Measurements from ENCODE around the gene FFAR3. TPM values are rescaled to one million over a fixed set of nuclear protein-coding genes. Genes with fewer than 3 reads are reported as not detected.

FFAR3 gene
- total RNA-seq, 2 experiments from 2014 or later, result not detected

- no peaks in the 10 kb centered on the region for H3K9me3 Mint-ChIP-seq
- peaks cover 0 to 2% of the 10 kb centered on the region in 2 experiments for H3K27me3 ChIP-seq (ENCODE audit: control insufficient read depth in 1 of 2, insufficient read depth in 2 of 2, low read length in 2 of 2)
- no peak overlapping the region for H3K4me3 ChIP-seq (ENCODE audit: low read length)
- CTCF ChIA-PET, result interaction anchor here (0.5 kb wide), 1 partner anchor 111 kb away, joined by 3 read pairs; no protein-coding TSS in a partner anchor
- H3K36me3 Mint-ChIP-seq (ENCODE audit: low read depth), result no peaks in the 10 kb centered on the region
- ATAC-seq (ENCODE audit: poor library complexity) (no peak), DNase-seq (peak in 1 of 14 experiments; percentile 20)
- no peaks in the 10 kb centered on the region for H3K9me3 ChIP-seq (ENCODE audit: control insufficient read depth in 1 of 2, insufficient read depth in 1 of 2, low read length in 2 of 2)
- H3K4me3 Mint-ChIP-seq, result no peak overlapping the region
- TF ChIP-seq CTCF (IDR thresholded peaks at IDR 0.05), result no peak
- H3K27ac Mint-ChIP-seq, result no peak overlapping the region
- peaks cover 9% of the 10 kb centered on the region for H3K27me3 Mint-ChIP-seq
- intact Hi-C loops (cut with DNase I, micrococcal nuclease), result no loop called here
- H3K36me3 ChIP-seq (ENCODE audit: insufficient read depth, low read length), result no peaks in the 10 kb centered on the region
- peaks cover 30% of the 10 kb centered on the region for H3K4me1 ChIP-seq (ENCODE audit: insufficient read depth, low read length)
- H3K4me1 Mint-ChIP-seq (ENCODE audit: low read depth), result peaks cover 26% of the 10 kb centered on the region
- H3K27ac ChIP-seq (ENCODE audit: low read depth in 1 of 2, low read length in 2 of 2), result no peak overlapping the region
- POLR2A ChIA-PET, result no interaction called here
Observed at GRCh38 chr19:35344511-35345031, 13.7 kb upstream of the FFAR3 start.

GRCh38 chr19:35345671-35346111 lies 12.6 kb upstream of the FFAR3 start:
- Mint-ChIP-seq H3K27me3 (peaks cover 9% of the 10 kb centered on the region), H3K27ac (no peak overlapping the region), H3K9me3 (no peaks in the 10 kb centered on the region), H3K36me3 (ENCODE audit: low read depth) (no peaks in the 10 kb centered on the region), H3K4me1 (ENCODE audit: low read depth) (peaks cover 26% of the 10 kb centered on the region), H3K4me3 (no peak overlapping the region)
- H3K27ac ChIP-seq (ENCODE audit: low read depth in 1 of 2, low read length in 2 of 2), result no peak overlapping the region
- ChIA-PET POLR2A (interaction anchor here (1.0 kb wide), 1 partner anchor 117 kb away, joined by 3 read pairs; no protein-coding TSS in a partner anchor), CTCF (no interaction called here)
- peaks cover 30% of the 10 kb centered on the region for H3K4me1 ChIP-seq (ENCODE audit: insufficient read depth, low read length)
- intact Hi-C loops (cut with DNase I, micrococcal nuclease), result no loop called here
- H3K27me3 ChIP-seq (ENCODE audit: control insufficient read depth in 1 of 2, insufficient read depth in 2 of 2, low read length in 2 of 2), result peaks cover 0 to 2% of the 10 kb centered on the region in 2 experiments
- TF ChIP-seq CTCF (IDR thresholded peaks at IDR 0.05), result no peak
- H3K4me3 ChIP-seq (ENCODE audit: low read length), result no peak overlapping the region
- no peaks in the 10 kb centered on the region for H3K36me3 ChIP-seq (ENCODE audit: insufficient read depth, low read length)
- ATAC-seq (ENCODE audit: poor library complexity) (no peak), DNase-seq (peak in 1 of 14 experiments; percentile 27)
- no peaks in the 10 kb centered on the region for H3K9me3 ChIP-seq (ENCODE audit: control insufficient read depth in 1 of 2, insufficient read depth in 1 of 2, low read length in 2 of 2)

GRCh38 chr19:35346193-35347052 lies 11.8 kb upstream of the FFAR3 start:
- no peak overlapping the region for H3K27ac ChIP-seq (ENCODE audit: low read depth in 1 of 2, low read length in 2 of 2)
- CTCF ChIA-PET, result no interaction called here
- H3K4me1 ChIP-seq (ENCODE audit: insufficient read depth, low read length), result peaks cover 30% of the 10 kb centered on the region
- TF ChIP-seq CTCF (IDR thresholded peaks at IDR 0.05), result no peak
- POLR2A ChIA-PET, result interaction anchor here (1.0 to 2.1 kb wide), 2 partner anchors 116 to 117 kb away, joined by 3 to 9 read pairs; no protein-coding TSS in a partner anchor
- peak; percentile 66 for ATAC-seq (ENCODE audit: poor library complexity)
- no peak overlapping the region for H3K4me3 ChIP-seq (ENCODE audit: low read length)
- Mint-ChIP-seq H3K4me3 (peak overlapping the region; percentile 71), H3K27ac (peak overlapping the region; percentile 75), H3K36me3 (ENCODE audit: low read depth) (no peaks in the 10 kb centered on the region), H3K27me3 (peaks cover 9% of the 10 kb centered on the region), H3K4me1 (ENCODE audit: low read depth) (peaks cover 26% of the 10 kb centered on the region), H3K9me3 (no peaks in the 10 kb centered on the region)
- DNase-seq, result peak; percentile 53 to 93 (median 68)
- intact Hi-C loops (cut with DNase I, micrococcal nuclease), result no loop called here
- H3K36me3 ChIP-seq (ENCODE audit: insufficient read depth, low read length), result no peaks in the 10 kb centered on the region
- peaks cover 0 to 2% of the 10 kb centered on the region in 2 experiments for H3K27me3 ChIP-seq (ENCODE audit: control insufficient read depth in 1 of 2, insufficient read depth in 2 of 2, low read length in 2 of 2)
- no peaks in the 10 kb centered on the region for H3K9me3 ChIP-seq (ENCODE audit: control insufficient read depth in 1 of 2, insufficient read depth in 1 of 2, low read length in 2 of 2)
